Superior temporal gyrus (tissue), 1 donor: ENCODE results near the gene RAD51B.

ENCODE experiments used
- DNase-seq: peaks from one replicate; pipeline ENCODE4 v3.0.0-alpha.2; 2016; ENCODE audit errors: extremely low spot score

Gene RAD51B

GRCh38 chr14:68362846-68363245 is 543.3 kb downstream of the RAD51B start:
- DNase-seq = no peak

- no peak for DNase-seq
These were observed 543.9 kb downstream of the RAD51B start for GRCh38 chr14:68363466-68363842.

GRCh38 chr14:68363843-68364767 is 544.5 kb downstream of the RAD51B start:
- no peak for DNase-seq

GRCh38 chr14:68364792-68365192 is 545.2 kb downstream of the RAD51B start:
- no peak for DNase-seq

- no peak for DNase-seq
These were observed 545.6 kb downstream of the RAD51B start for GRCh38 chr14:68365228-68365627.

- DNase-seq = no peak
These were observed 547.1 kb downstream of the RAD51B start for GRCh38 chr14:68366656-68367055.

GRCh38 chr14:68367536-68367935 is 548.0 kb downstream of the RAD51B start:
- no peak for DNase-seq

- no peak for DNase-seq
These were observed 549.3 kb downstream of the RAD51B start for GRCh38 chr14:68368850-68369249.

GRCh38 chr14:68369281-68370056 is 549.9 kb downstream of the RAD51B start:
- DNase-seq = no peak

GRCh38 chr14:68370057-68370360 is 550.4 kb downstream of the RAD51B start:
- no peak for DNase-seq

- DNase-seq = no peak
These were observed 552.8 kb downstream of the RAD51B start for GRCh38 chr14:68372368-68372767.

GRCh38 chr14:68373124-68373646 is 553.6 kb downstream of the RAD51B start:
- DNase-seq = no peak

- DNase-seq = no peak
These were observed 554.4 kb downstream of the RAD51B start for GRCh38 chr14:68373847-68374444.

GRCh38 chr14:68374682-68375081 is 555.1 kb downstream of the RAD51B start:
- DNase-seq = no peak

GRCh38 chr14:68375376-68375775 is 555.8 kb downstream of the RAD51B start:
- DNase-seq = no peak

- DNase-seq = no peak
These were observed 556.6 kb downstream of the RAD51B start for GRCh38 chr14:68376067-68376779.

- no peak for DNase-seq
These were observed 557.4 kb downstream of the RAD51B start for GRCh38 chr14:68377006-68377405.

- DNase-seq = peak; percentile 82
These were observed 557.9 kb downstream of the RAD51B start for GRCh38 chr14:68377459-68377858.

- no peak for DNase-seq
These were observed 560.1 kb downstream of the RAD51B start for GRCh38 chr14:68379510-68380328.

GRCh38 chr14:68380329-68380741 is 560.8 kb downstream of the RAD51B start:
- no peak for DNase-seq

GRCh38 chr14:68384335-68384734 is 564.8 kb downstream of the RAD51B start:
- peak; percentile 59 for DNase-seq
